DOHH2 (cell line): ENCODE measurements around the gene GPR183.

Experiments
- H3F3A ChIP-seq: fragments of 200-600 bp; sonication (generic), shearing (Covaris generic); 2 replicates; pipeline ENCODE4 v1.6.0; 2016; ENCODE audit warnings: antibody characterized with exemption, mild to moderate bottlenecking; ENCODE audit not compliant: control insufficient read depth, insufficient read depth
- H3K27ac ChIP-seq: fragments of 200-600 bp; sonication (generic); 2 replicates; pipeline ENCODE4 v1.5.1; 2014; ENCODE audit warnings: low read depth, mild to moderate bottlenecking, low read length, moderate library complexity
- H3K27me3 ChIP-seq: fragments of 200-600 bp; sonication (generic); 2 replicates; pipeline ENCODE4 v1.6.1; 2014; ENCODE audit warnings: mild to moderate bottlenecking, low read length, mixed read lengths; ENCODE audit not compliant: control insufficient read depth
- H3K36me3 ChIP-seq: fragments of 200-600 bp; sonication (generic); 2 replicates; pipeline ENCODE4 v1.6.1; 2014; ENCODE audit warnings: mild to moderate bottlenecking, low read length, moderate library complexity, mixed read lengths; ENCODE audit not compliant: control insufficient read depth
- H3K4me1 ChIP-seq: fragments of 200-600 bp; sonication (generic); 2 replicates; pipeline ENCODE4 v1.6.1; 2014; ENCODE audit warnings: mild to moderate bottlenecking, low read length, mixed read lengths; ENCODE audit not compliant: control insufficient read depth
- H3K4me2 ChIP-seq: fragments of 200-600 bp; sonication (generic); 2 replicates; pipeline ENCODE4 v1.6.0; 2014; ENCODE audit warnings: mild to moderate bottlenecking, low read length, moderate library complexity
- H3K4me3 ChIP-seq: fragments of 200-600 bp; sonication (generic); 2 replicates; pipeline ENCODE4 v1.5.1; 2014; ENCODE audit warnings: mild to moderate bottlenecking, low read length, mixed read lengths
- H3K79me2 ChIP-seq: fragments of 200-600 bp; sonication (generic); 2 replicates; pipeline ENCODE4 v1.6.1; 2014; ENCODE audit warnings: mild to moderate bottlenecking, low read length, mixed read lengths; ENCODE audit not compliant: control insufficient read depth
- H3K9me2 ChIP-seq: fragments of 200-600 bp; sonication (generic); replicated peaks from 2 replicates; pipeline ENCODE4 v1.6.1; 2014; ENCODE audit warnings: mild to moderate bottlenecking, low read length, mixed read lengths; ENCODE audit not compliant: control insufficient read depth
- H3K9me3 ChIP-seq: fragments of 200-600 bp; sonication (generic); 2 replicates; pipeline ENCODE4 v1.6.1; 2014; ENCODE audit warnings: antibody characterized with exemption, low read length, mixed read lengths; ENCODE audit not compliant: control insufficient read depth, insufficient read depth
- H4K20me1 ChIP-seq: fragments of 200-600 bp; sonication (generic); 2 replicates; pipeline ENCODE4 v1.6.0; 2014; ENCODE audit warnings: low read depth, mild to moderate bottlenecking, antibody characterized with exemption, low read length, moderate library complexity; ENCODE audit not compliant: control insufficient read depth, insufficient read depth
- EZH2phosphoT487 ChIP-seq: fragments of 200-600 bp; sonication (generic); IDR thresholded peaks from 2 replicates; pipeline ENCODE4 v1.6.1; 2017; ENCODE audit warnings: borderline replicate concordance, mild to moderate bottlenecking, antibody characterized with exemption, low read length, moderate library complexity, mixed read lengths
- TF ChIP-seq, protein P1 (sequence below): fragments of 200-600 bp; sonication (generic); IDR thresholded peaks from one replicate; pipeline ENCODE4 v1.5.1; 2014; ENCODE audit warnings: antibody characterized with exemption, mild to moderate bottlenecking, low read depth, low read length; ENCODE audit not compliant: poor library complexity, severe bottlenecking

GPR183 gene

DNA sequence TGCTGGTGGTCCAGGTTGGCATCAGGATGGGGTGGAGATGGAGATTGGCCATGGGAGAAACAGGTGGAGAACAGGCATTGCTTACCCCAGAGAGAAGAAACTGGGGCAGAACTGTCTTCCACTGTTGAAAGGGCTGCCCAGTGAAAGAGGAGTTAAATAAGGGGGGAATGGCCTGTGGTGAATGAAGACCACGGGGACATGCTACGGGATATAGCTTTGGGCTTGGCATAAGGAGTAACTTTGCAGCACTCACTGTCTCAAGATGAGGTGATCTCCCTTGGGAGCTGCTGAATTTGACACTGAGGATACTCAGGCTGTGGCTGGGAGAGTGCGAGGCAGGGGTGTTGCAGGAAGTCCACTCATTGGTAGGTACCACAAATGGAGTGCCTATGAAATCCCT lies 38.4 kb downstream of the GPR183 start:
- H3F3A ChIP-seq = peaks cover 8% of the 10 kb centered on the region
- peaks cover 15% of the 10 kb centered on the region for H4K20me1 ChIP-seq
- H3K27ac ChIP-seq = no peak overlapping the region
- no peaks in the 10 kb centered on the region; the same call in 1 of the 2 replicates for H3K79me2 ChIP-seq
- TF ChIP-seq, protein P1, sequence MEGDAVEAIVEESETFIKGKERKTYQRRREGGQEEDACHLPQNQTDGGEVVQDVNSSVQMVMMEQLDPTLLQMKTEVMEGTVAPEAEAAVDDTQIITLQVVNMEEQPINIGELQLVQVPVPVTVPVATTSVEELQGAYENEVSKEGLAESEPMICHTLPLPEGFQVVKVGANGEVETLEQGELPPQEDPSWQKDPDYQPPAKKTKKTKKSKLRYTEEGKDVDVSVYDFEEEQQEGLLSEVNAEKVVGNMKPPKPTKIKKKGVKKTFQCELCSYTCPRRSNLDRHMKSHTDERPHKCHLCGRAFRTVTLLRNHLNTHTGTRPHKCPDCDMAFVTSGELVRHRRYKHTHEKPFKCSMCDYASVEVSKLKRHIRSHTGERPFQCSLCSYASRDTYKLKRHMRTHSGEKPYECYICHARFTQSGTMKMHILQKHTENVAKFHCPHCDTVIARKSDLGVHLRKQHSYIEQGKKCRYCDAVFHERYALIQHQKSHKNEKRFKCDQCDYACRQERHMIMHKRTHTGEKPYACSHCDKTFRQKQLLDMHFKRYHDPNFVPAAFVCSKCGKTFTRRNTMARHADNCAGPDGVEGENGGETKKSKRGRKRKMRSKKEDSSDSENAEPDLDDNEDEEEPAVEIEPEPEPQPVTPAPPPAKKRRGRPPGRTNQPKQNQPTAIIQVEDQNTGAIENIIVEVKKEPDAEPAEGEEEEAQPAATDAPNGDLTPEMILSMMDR = no peak
- TF ChIP-seq EZH2phosphoT487 = no peak
- no peaks in the 10 kb centered on the region for H3K9me3 ChIP-seq
- H3K4me1 ChIP-seq = peaks cover 31% of the 10 kb centered on the region
- 0 out of 2 replicates have a peak, but pooled peaks cover 7% of the 10 kb centered on the region for H3K36me3 ChIP-seq
- H3K4me3 ChIP-seq = no peak overlapping the region
- no peaks in the 10 kb centered on the region for H3K9me2 ChIP-seq
- H3K4me2 ChIP-seq = no peak overlapping the region
- no peaks in the 10 kb centered on the region for H3K27me3 ChIP-seq

DNA sequence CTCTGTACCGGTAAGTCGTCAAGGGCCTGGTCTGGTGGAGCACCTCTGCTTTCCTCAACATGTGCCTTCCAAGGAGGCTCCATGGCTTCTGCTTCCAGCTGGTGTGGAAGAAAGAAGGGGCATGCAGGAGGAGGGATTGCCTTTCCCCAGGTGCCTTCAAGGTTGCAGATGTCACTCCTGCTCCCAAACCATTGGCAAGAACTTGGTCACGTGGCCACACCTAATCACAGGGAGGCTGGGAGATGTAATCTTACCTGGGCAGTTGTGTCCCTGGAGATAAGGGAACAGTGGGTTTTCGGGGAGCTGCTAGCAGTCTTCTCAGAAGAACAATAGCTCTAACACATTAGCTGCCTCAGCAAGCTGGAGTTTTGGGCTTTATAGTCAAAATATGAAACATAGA lies 39.3 kb downstream of the GPR183 start:
- 0 out of 2 replicates have a peak, but pooled peaks cover 11% of the 10 kb centered on the region for H3K36me3 ChIP-seq
- no peaks in the 10 kb centered on the region; the same call in 1 of the 2 replicates for H3K79me2 ChIP-seq
- TF ChIP-seq EZH2phosphoT487 = no peak
- TF ChIP-seq, protein P1 = no peak
- H3K4me2 ChIP-seq = no peak overlapping the region
- H3K27ac ChIP-seq = no peak overlapping the region
- peaks cover 40% of the 10 kb centered on the region for H3K4me1 ChIP-seq
- H3K27me3 ChIP-seq = no peaks in the 10 kb centered on the region
- peaks cover 8% of the 10 kb centered on the region for H3F3A ChIP-seq
- peaks cover 12% of the 10 kb centered on the region for H4K20me1 ChIP-seq
- H3K9me3 ChIP-seq = no peaks in the 10 kb centered on the region
- H3K4me3 ChIP-seq = no peak overlapping the region
- H3K9me2 ChIP-seq = no peaks in the 10 kb centered on the region

DNA sequence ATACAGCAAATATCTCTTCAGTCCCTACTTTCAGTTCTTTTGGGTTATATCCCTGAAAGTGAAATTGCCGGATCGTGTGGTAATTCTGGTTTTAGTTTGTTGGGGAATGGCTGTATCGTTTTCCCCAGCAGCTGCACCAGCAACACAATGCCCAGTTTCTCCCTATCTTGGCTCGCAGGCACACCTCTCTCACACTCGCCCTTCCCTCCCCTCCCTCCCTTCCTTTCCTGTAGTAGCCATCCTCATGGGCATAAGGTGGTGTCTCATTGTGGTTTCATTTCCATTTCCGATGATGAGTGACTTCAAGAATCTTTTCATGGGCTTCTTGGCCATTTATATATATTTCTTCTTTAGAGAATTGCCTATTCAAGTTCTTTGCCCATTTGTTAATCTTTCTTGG lies 40.4 kb downstream of the GPR183 start:
- peaks cover 12% of the 10 kb centered on the region for H4K20me1 ChIP-seq
- no peaks in the 10 kb centered on the region for H3K9me3 ChIP-seq
- H3K36me3 ChIP-seq = peaks cover 12% of the 10 kb centered on the region; the same call in 1 of the 2 replicates
- H3K27me3 ChIP-seq = no peaks in the 10 kb centered on the region
- TF ChIP-seq EZH2phosphoT487 = no peak
- TF ChIP-seq, protein P1 = no peak
- H3K4me1 ChIP-seq = peaks cover 48% of the 10 kb centered on the region
- peaks cover 8% of the 10 kb centered on the region for H3F3A ChIP-seq
- no peak overlapping the region for H3K27ac ChIP-seq
- no peak overlapping the region for H3K4me2 ChIP-seq
- H3K9me2 ChIP-seq = no peaks in the 10 kb centered on the region
- H3K79me2 ChIP-seq = no peaks in the 10 kb centered on the region; the same call in 1 of the 2 replicates
- H3K4me3 ChIP-seq = no peak overlapping the region
